GM23338 (cell line): ENCODE results near the gene PLCH2. TPM values are rescaled to one million over a fixed set of nuclear protein-coding genes. Genes with fewer than 3 reads are reported as not detected.

Experiments used
- ATAC-seq: fragments of 200-7000 bp; cut with Tn5 transposase; 3 replicates; pipeline ENCODE4 v1.9.1; 2020
- DNase-seq: peaks from one replicate; pipeline ENCODE4 v3.0.0-alpha.2; 2015; ENCODE audit warnings: low spot score
- H2AFZ ChIP-seq: fragments of 200-600 bp; sonication (generic); 2 replicates; pipeline ENCODE4 v1.8.0; 2016; ENCODE audit warnings: antibody characterized with exemption, mild to moderate bottlenecking, moderate library complexity
- H3F3A ChIP-seq: fragments of 200-600 bp; sonication (generic); replicated peaks from 2 replicates; pipeline ENCODE4 v1.8.0; 2017; ENCODE audit warnings: antibody characterized with exemption, mixed run types, low read depth
- H3K27ac ChIP-seq: fragments of 200-600 bp; sonication (generic); 2 replicates; pipeline ENCODE4 v1.6.1; 2016; ENCODE audit warnings: low read depth
- H3K27me3 ChIP-seq: fragments of 200-600 bp; sonication (generic); 2 replicates; pipeline ENCODE4 v1.8.0; 2016; ENCODE audit warnings: mild to moderate bottlenecking, mixed run types, moderate library complexity; ENCODE audit not compliant: insufficient read depth
- H3K36me3 ChIP-seq: fragments of 200-600 bp; sonication (generic); 2 replicates; pipeline ENCODE4 v1.8.0; 2016; ENCODE audit warnings: mild to moderate bottlenecking; ENCODE audit not compliant: insufficient read depth
- H3K4me1 ChIP-seq: fragments of 200-600 bp; sonication (generic); 2 replicates; pipeline ENCODE4 v1.8.0; 2016; ENCODE audit warnings: mild to moderate bottlenecking, moderate library complexity; ENCODE audit not compliant: insufficient read depth
- H3K4me2 ChIP-seq: fragments of 200-600 bp; sonication (generic); 2 replicates; pipeline ENCODE4 v1.7.1; 2017; ENCODE audit warnings: mixed run types
- H3K4me3 ChIP-seq: fragments of 200-600 bp; sonication (generic); 2 replicates; pipeline ENCODE4 v1.6.1; 2016; ENCODE audit warnings: mixed run types
- H3K79me2 ChIP-seq: fragments of 200-600 bp; sonication (generic); replicated peaks from 2 replicates; pipeline ENCODE4 v1.8.0; 2017; ENCODE audit warnings: mild to moderate bottlenecking; ENCODE audit not compliant: insufficient read depth
- H3K9me2 ChIP-seq: fragments of 200-600 bp; sonication (generic); 2 replicates; pipeline ENCODE4 v1.8.0; 2017; ENCODE audit not compliant: insufficient read depth
- H4K20me1 ChIP-seq: fragments of 200-600 bp; sonication (generic); replicated peaks from 2 replicates; pipeline ENCODE4 v1.8.0; 2017; ENCODE audit warnings: mild to moderate bottlenecking; ENCODE audit not compliant: insufficient read depth
- H3K27ac Mint-ChIP-seq: 2 replicates; pipeline ENCODE4 v1.8.0; 2020; ENCODE audit warnings: inconsistent platforms, mild to moderate bottlenecking, moderate library complexity, mixed read lengths
- H3K27me3 Mint-ChIP-seq: 3 replicates; pipeline ENCODE4 v1.8.0; 2022; ENCODE audit warnings: low read depth, mild to moderate bottlenecking, moderate library complexity, mixed read lengths, inconsistent platforms; ENCODE audit not compliant: insufficient read depth, poor library complexity
- H3K36me3 Mint-ChIP-seq: 3 replicates; pipeline ENCODE4 v1.8.0; 2021; ENCODE audit warnings: low read depth, mild to moderate bottlenecking, inconsistent platforms, moderate library complexity, mixed read lengths
- H3K4me1 Mint-ChIP-seq: 3 replicates; pipeline ENCODE4 v1.8.0; 2020; ENCODE audit warnings: mild to moderate bottlenecking, inconsistent platforms, mixed read lengths
- H3K4me3 Mint-ChIP-seq: 3 replicates; pipeline ENCODE4 v1.8.0; 2021; ENCODE audit warnings: moderate library complexity, mild to moderate bottlenecking, inconsistent platforms, mixed read lengths
- H3K9me3 Mint-ChIP-seq: 3 replicates; pipeline ENCODE4 v1.8.0; 2020; ENCODE audit warnings: moderate library complexity, mild to moderate bottlenecking, inconsistent platforms, mixed read lengths
- EZH2 ChIP-seq: fragments of 200-600 bp; sonication (generic); IDR thresholded peaks from one replicate; pipeline ENCODE4 v1.8.0; 2017; ENCODE audit warnings: antibody characterized with exemption, mild to moderate bottlenecking, low read depth; ENCODE audit not compliant: unreplicated experiment
- EZH2phosphoT487 ChIP-seq: fragments of 200-600 bp; sonication (generic); IDR thresholded peaks from one replicate; pipeline ENCODE4 v1.8.1; 2018; ENCODE audit warnings: antibody characterized with exemption; ENCODE audit not compliant: unreplicated experiment
- JUNB ChIP-seq: IDR thresholded peaks from one replicate; pipeline ENCODE4 v1.6.1; 2016; ENCODE audit warnings: antibody characterized with exemption; ENCODE audit not compliant: unreplicated experiment
- POLR2AphosphoS5 ChIP-seq: IDR thresholded peaks from 2 replicates; pipeline ENCODE4 v1.6.1; 2016; ENCODE audit warnings: antibody characterized with exemption, low read depth
- STAT1 ChIP-seq: IDR thresholded peaks from one replicate; pipeline ENCODE4 v1.6.1; 2016; ENCODE audit warnings: antibody characterized with exemption; ENCODE audit not compliant: unreplicated experiment
- ZNF331 ChIP-seq: fragments of 250-450 bp; sonication (Bioruptor Pico); IDR thresholded peaks from 2 replicates; pipeline ENCODE4 v1.5.0; 2020; ENCODE audit warnings: low read depth, mild to moderate bottlenecking, moderate library complexity
- polyA plus RNA-seq: library from polyadenylated mRNA; unstranded; fragments of >200 nt; fragmentation: Nextera tagmentation; extraction: Ambion mirVana; gene quantifications from 2 replicates; pipeline ENCODE4 v1.2.1, GENCODE V29; 2016
- total RNA-seq: library from RNA; depleted of rRNA; stranded (reverse); fragments of >200 nt; shearing (Covaris generic); gene quantifications from 2 replicates; pipeline ENCODE4 v1.2.3, GENCODE V29; 2014
- TF ChIP-seq, protein P1 (sequence below): IDR thresholded peaks from 2 replicates; pipeline ENCODE4 v1.6.1; 2016; ENCODE audit warnings: antibody characterized with exemption
- TF ChIP-seq, protein P2 (sequence below): fragments of 250-450 bp; sonication (Bioruptor Pico); IDR thresholded peaks from 2 replicates; pipeline ENCODE4 v1.5.0; 2020; ENCODE audit warnings: mild to moderate bottlenecking, moderate library complexity
- TF ChIP-seq, protein P3 (sequence below): IDR thresholded peaks from one replicate; pipeline ENCODE4 v1.6.1; 2018; ENCODE audit warnings: antibody characterized with exemption; ENCODE audit not compliant: unreplicated experiment

PLCH2 gene
- total and polyA plus RNA-seq, 2 experiments from 2014 or later = 0.31 TPM; not detected in 1

DNA sequence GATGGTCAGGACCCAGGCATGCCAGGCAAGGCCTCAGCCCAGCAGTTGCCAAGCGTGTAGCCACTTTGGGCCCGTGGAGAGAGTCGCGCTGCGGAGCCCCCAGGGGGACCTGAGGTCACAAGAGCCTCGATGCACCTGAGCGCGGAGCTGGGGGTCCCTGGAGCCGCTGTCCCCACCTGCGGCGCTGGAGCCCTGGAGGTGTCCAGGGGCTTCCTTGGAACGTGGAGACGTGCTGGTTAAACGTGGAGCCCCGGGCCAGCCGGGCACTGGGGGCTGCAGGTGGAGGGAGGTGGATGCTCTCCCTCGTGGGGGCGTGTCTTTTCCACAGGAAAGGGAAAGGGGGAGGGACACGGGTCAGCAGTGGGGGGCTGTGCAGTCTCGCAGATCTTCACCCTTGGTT, 3.1 kb downstream of the PLCH2 start:
- Histone ChIP-seq H4K20me1 (no peaks in the 10 kb centered on the region), H3F3A (no peaks in the 10 kb centered on the region), H3K27ac (no peak overlapping the region), H3K9me2 (no peaks in the 10 kb centered on the region), H3K4me1 (no peaks in the 10 kb centered on the region), H3K36me3 (no peaks in the 10 kb centered on the region), H2AFZ (no peak overlapping the region), H3K27me3 (no peaks in the 10 kb centered on the region), H3K4me3 (no peak overlapping the region), H3K4me2 (no peak overlapping the region), H3K79me2 (no peaks in the 10 kb centered on the region)
- Mint-ChIP-seq H3K27me3 (peaks cover 1% of the 10 kb centered on the region), H3K9me3 (no peaks in the 10 kb centered on the region), H3K4me3 (no peak overlapping the region), H3K27ac (no peak overlapping the region), H3K36me3 (no peaks in the 10 kb centered on the region), H3K4me1 (no peaks in the 10 kb centered on the region)
- TF ChIP-seq JUNB (no peak), STAT1 (no peak), EZH2 (no peak), POLR2AphosphoS5 (no peak), ZNF331 (no peak), EZH2phosphoT487 (no peak)
- TF ChIP-seq, protein P1, sequence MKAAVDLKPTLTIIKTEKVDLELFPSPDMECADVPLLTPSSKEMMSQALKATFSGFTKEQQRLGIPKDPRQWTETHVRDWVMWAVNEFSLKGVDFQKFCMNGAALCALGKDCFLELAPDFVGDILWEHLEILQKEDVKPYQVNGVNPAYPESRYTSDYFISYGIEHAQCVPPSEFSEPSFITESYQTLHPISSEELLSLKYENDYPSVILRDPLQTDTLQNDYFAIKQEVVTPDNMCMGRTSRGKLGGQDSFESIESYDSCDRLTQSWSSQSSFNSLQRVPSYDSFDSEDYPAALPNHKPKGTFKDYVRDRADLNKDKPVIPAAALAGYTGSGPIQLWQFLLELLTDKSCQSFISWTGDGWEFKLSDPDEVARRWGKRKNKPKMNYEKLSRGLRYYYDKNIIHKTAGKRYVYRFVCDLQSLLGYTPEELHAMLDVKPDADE = no peak
- TF ChIP-seq, protein P2, sequence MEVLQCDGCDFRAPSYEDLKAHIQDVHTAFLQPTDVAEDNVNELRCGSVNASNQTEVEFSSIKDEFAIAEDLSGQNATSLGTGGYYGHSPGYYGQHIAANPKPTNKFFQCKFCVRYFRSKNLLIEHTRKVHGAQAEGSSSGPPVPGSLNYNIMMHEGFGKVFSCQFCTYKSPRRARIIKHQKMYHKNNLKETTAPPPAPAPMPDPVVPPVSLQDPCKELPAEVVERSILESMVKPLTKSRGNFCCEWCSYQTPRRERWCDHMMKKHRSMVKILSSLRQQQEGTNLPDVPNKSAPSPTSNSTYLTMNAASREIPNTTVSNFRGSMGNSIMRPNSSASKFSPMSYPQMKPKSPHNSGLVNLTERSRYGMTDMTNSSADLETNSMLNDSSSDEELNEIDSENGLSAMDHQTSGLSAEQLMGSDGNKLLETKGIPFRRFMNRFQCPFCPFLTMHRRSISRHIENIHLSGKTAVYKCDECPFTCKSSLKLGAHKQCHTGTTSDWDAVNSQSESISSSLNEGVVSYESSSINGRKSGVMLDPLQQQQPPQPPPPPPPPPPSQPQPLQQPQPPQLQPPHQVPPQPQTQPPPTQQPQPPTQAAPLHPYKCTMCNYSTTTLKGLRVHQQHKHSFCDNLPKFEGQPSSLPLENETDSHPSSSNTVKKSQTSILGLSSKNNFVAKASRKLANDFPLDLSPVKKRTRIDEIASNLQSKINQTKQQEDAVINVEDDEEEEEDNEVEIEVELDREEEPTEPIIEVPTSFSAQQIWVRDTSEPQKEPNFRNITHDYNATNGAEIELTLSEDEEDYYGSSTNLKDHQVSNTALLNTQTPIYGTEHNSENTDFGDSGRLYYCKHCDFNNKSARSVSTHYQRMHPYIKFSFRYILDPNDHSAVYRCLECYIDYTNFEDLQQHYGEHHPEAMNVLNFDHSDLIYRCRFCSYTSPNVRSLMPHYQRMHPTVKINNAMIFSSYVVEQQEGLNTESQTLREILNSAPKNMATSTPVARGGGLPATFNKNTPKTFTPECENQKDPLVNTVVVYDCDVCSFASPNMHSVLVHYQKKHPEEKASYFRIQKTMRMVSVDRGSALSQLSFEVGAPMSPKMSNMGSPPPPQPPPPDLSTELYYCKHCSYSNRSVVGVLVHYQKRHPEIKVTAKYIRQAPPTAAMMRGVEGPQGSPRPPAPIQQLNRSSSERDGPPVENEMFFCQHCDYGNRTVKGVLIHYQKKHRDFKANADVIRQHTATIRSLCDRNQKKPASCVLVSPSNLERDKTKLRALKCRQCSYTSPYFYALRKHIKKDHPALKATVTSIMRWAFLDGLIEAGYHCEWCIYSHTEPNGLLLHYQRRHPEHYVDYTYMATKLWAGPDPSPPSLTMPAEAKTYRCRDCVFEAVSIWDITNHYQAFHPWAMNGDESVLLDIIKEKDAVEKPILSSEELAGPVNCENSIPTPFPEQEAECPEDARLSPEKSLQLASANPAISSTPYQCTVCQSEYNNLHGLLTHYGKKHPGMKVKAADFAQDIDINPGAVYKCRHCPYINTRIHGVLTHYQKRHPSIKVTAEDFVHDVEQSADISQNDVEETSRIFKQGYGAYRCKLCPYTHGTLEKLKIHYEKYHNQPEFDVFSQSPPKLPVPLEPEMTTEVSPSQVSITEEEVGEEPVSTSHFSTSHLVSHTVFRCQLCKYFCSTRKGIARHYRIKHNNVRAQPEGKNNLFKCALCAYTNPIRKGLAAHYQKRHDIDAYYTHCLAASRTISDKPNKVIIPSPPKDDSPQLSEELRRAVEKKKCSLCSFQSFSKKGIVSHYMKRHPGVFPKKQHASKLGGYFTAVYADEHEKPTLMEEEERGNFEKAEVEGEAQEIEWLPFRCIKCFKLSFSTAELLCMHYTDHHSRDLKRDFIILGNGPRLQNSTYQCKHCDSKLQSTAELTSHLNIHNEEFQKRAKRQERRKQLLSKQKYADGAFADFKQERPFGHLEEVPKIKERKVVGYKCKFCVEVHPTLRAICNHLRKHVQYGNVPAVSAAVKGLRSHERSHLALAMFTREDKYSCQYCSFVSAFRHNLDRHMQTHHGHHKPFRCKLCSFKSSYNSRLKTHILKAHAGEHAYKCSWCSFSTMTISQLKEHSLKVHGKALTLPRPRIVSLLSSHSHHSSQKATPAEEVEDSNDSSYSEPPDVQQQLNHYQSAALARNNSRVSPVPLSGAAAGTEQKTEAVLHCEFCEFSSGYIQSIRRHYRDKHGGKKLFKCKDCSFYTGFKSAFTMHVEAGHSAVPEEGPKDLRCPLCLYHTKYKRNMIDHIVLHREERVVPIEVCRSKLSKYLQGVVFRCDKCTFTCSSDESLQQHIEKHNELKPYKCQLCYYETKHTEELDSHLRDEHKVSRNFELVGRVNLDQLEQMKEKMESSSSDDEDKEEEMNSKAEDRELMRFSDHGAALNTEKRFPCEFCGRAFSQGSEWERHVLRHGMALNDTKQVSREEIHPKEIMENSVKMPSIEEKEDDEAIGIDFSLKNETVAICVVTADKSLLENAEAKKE (CRISPR knock-in tag) = no peak
- TF ChIP-seq, protein P3, sequence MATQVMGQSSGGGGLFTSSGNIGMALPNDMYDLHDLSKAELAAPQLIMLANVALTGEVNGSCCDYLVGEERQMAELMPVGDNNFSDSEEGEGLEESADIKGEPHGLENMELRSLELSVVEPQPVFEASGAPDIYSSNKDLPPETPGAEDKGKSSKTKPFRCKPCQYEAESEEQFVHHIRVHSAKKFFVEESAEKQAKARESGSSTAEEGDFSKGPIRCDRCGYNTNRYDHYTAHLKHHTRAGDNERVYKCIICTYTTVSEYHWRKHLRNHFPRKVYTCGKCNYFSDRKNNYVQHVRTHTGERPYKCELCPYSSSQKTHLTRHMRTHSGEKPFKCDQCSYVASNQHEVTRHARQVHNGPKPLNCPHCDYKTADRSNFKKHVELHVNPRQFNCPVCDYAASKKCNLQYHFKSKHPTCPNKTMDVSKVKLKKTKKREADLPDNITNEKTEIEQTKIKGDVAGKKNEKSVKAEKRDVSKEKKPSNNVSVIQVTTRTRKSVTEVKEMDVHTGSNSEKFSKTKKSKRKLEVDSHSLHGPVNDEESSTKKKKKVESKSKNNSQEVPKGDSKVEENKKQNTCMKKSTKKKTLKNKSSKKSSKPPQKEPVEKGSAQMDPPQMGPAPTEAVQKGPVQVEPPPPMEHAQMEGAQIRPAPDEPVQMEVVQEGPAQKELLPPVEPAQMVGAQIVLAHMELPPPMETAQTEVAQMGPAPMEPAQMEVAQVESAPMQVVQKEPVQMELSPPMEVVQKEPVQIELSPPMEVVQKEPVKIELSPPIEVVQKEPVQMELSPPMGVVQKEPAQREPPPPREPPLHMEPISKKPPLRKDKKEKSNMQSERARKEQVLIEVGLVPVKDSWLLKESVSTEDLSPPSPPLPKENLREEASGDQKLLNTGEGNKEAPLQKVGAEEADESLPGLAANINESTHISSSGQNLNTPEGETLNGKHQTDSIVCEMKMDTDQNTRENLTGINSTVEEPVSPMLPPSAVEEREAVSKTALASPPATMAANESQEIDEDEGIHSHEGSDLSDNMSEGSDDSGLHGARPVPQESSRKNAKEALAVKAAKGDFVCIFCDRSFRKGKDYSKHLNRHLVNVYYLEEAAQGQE = no peak
- no peak for ATAC-seq
- DNase-seq = no peak
